ENCODE results near the gene TAF5L. TPM values are rescaled to one million over a fixed set of nuclear protein-coding genes. Genes with fewer than 3 reads are reported as not detected.
A peak's percentile ranks its signal among the peaks of the same experiment; 100 is the strongest.

The TAF5L gene
- total and polyA plus RNA-seq, 10 of the 15 experiments (the other 5 are each of a cell fraction or from before 2014, with no cell fraction given) = 1.1 to 26.2 (median 19.1) TPM

- Histone ChIP-seq H3K9ac (ENCODE audit: control insufficient read depth, insufficient read depth, low read length) (no peak overlapping the region), H3K36me3 (ENCODE audit: control insufficient read depth in 2 of 2, insufficient read depth in 2 of 2, low read length in 1 of 2) (peaks cover 11% of the 10 kb centered on the region in 2 experiments; a peak in 3 of 4 replicates), H3K79me2 (ENCODE audit: control insufficient read depth, insufficient read depth, low read length) (no peaks in the 10 kb centered on the region), H3K27ac (ENCODE audit: control insufficient read depth, insufficient read depth) (no peak overlapping the region), H3K27me3 (replicated peaks in 1 of 2; ENCODE audit: control insufficient read depth in 2 of 2, insufficient read depth in 2 of 2, low read length in 1 of 2) (no peaks in the 10 kb centered on the region), H2AFZ (ENCODE audit: control insufficient read depth, low read depth, low read length) (no peak overlapping the region), H3K4me3 (no peak overlapping the region), H3K4me2 (ENCODE audit: control insufficient read depth, insufficient read depth) (no peak overlapping the region), H4K20me1 (ENCODE audit: control insufficient read depth, insufficient read depth) (no peaks in the 10 kb centered on the region), H3K4me1 (ENCODE audit: control insufficient read depth, insufficient read depth, low read length) (peaks cover 15% of the 10 kb centered on the region), H3K9me3 (replicated peaks; ENCODE audit: control insufficient read depth, insufficient read depth, low read length) (no peaks in the 10 kb centered on the region; the same call in 2 of the 3 replicates)
- DNase-seq (ENCODE audit: low read depth, low spot score) (peak; percentile 31), FAIRE-seq (peak; percentile 35), ATAC-seq (peak; percentile 91)
- BruUV-seq (replicated peaks) = no TSS peak
- in situ Hi-C loops (cut with MboI) (loop anchor here (5.0 kb wide), 1 partner anchor 651 kb away; no protein-coding TSS in a partner anchor), intact Hi-C loops (cut with micrococcal nuclease; ENCODE audit: unreplicated experiment) (loop anchor here (1.0 to 10.0 kb wide), 4 partner anchors 184 to 649 kb away; partner anchors contain the start of gene GALNT2)
- ChIA-PET CTCF (interaction anchor here (0.6 to 3.4 kb wide), 31 partner anchors 9 to 651 kb away, joined by 3 to 37 read pairs (median 4); partner anchors contain the start of gene ABCB10), POLR2A (interaction anchor here (0.5 kb wide), 1 partner anchor 102 kb away, joined by 3 read pairs; no protein-coding TSS in a partner anchor), SMC1A (ENCODE audit: uncharacterized antibody, unreplicated experiment) (interaction anchor here (0.6 to 2.3 kb wide), 18 partner anchors 11 to 654 kb away, joined by 3 to 16 read pairs (median 4); no protein-coding TSS in a partner anchor), RAD21 (ENCODE audit: unreplicated experiment) (interaction anchor here (0.5 to 2.0 kb wide), 14 partner anchors 24 to 1172 kb away, joined by 3 to 17 read pairs (median 4); partner anchors contain the start of gene ABCB10)
- 63% methylated on average over 19 of the region's 19 CpGs for WGBS (ENCODE audit: insufficient coverage, insufficient replicate concordance, low lambda C conversion rate, missing lambda C conversion rate)
- no peak for TF ChIP-seq RUNX3 (IDR thresholded peaks at IDR 0.05; ENCODE audit: low read length)
- TF ChIP-seq WRNIP1 (IDR thresholded peaks at IDR 0.05; ENCODE audit: borderline replicate concordance, low read depth, low read length) = no peak
- TF ChIP-seq IRF5 (IDR thresholded peaks at IDR 0.05; ENCODE audit: borderline replicate concordance) = no peak
- TF ChIP-seq BRCA1 (IDR thresholded peaks at IDR 0.05; ENCODE audit: low read depth, low read length) = no peak
- TF ChIP-seq, protein P1, sequence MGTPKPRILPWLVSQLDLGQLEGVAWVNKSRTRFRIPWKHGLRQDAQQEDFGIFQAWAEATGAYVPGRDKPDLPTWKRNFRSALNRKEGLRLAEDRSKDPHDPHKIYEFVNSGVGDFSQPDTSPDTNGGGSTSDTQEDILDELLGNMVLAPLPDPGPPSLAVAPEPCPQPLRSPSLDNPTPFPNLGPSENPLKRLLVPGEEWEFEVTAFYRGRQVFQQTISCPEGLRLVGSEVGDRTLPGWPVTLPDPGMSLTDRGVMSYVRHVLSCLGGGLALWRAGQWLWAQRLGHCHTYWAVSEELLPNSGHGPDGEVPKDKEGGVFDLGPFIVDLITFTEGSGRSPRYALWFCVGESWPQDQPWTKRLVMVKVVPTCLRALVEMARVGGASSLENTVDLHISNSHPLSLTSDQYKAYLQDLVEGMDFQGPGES (IDR thresholded peaks at IDR 0.05) = no peak
- TF ChIP-seq ZNF207 (IDR thresholded peaks at IDR 0.05; ENCODE audit: borderline replicate concordance) = no peak
- TF ChIP-seq ZNF592 (IDR thresholded peaks at IDR 0.05) = peak; percentile 80
- TF ChIP-seq KDM1A (IDR thresholded peaks at IDR 0.05; ENCODE audit: borderline replicate concordance) = no peak
- TF ChIP-seq SIN3A (IDR thresholded peaks at IDR 0.05; ENCODE audit: low read depth, low read length) = no peak
- TF ChIP-seq, protein P2, sequence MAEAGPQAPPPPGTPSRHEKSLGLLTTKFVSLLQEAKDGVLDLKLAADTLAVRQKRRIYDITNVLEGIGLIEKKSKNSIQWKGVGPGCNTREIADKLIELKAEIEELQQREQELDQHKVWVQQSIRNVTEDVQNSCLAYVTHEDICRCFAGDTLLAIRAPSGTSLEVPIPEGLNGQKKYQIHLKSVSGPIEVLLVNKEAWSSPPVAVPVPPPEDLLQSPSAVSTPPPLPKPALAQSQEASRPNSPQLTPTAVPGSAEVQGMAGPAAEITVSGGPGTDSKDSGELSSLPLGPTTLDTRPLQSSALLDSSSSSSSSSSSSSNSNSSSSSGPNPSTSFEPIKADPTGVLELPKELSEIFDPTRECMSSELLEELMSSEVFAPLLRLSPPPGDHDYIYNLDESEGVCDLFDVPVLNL (IDR thresholded peaks at IDR 0.05; ENCODE audit: low read depth, low read length) = no peak
Measured at GRCh38 chr1:229661022-229661877, 35.3 kb upstream of the TAF5L start.

Data from GM12878 (cell line).